GM21515 (cell line): ENCODE measurements around the gene TPRN.

Experiments
- ATAC-seq: cut with Tn5 transposase; IDR thresholded peaks from one replicate; pipeline ENCODE4 v1.9.1; 2021; ENCODE audit not compliant: unreplicated experiment

TPRN gene

DNA sequence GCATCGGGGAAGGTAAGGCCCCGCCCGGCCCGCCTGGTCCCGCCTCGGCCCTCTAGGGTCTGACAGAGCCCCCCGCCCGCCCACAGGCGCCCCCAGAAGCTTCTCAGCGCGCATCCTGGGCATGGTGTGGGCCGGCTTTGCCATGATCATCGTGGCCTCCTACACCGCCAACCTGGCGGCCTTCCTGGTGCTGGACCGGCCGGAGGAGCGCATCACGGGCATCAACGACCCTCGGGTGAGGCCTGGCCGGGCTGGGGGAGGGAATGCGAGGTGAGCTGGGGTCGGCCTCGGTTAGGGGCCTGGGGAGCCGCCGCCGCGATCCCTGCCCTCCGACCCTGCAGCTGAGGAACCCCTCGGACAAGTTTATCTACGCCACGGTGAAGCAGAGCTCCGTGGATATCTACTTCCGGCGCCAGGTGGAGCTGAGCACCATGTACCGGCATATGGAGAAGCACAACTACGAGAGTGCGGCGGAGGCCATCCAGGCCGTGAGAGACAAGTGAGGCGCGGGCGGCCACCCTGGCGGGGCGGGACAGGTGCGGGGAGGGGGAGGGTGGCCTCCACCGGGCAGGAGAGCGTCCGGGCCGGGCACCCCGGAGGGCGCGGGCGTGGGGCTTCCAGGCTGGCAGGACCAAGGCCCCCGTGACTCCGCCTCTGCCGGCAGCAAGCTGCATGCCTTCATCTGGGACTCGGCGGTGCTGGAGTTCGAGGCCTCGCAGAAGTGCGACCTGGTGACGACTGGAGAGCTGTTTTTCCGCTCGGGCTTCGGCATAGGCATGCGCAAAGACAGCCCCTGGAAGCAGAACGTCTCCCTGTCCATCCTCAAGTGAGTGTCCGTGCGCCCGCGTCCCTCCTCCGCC lies 37.8 kb downstream of the TPRN start:
- ATAC-seq = no peak

- no peak for ATAC-seq
Measured at GRCh38 chr9:137161558-137162486, 38.7 kb downstream of the TPRN start.

- ATAC-seq = no peak
Measured at GRCh38 chr9:137160716-137161557, 39.6 kb downstream of the TPRN start.

- ATAC-seq = no peak
Measured at GRCh38 chr9:137160054-137160425, 40.5 kb downstream of the TPRN start.

- ATAC-seq = no peak
Measured at GRCh38 chr9:137159105-137160053, 41.2 kb downstream of the TPRN start.

- ATAC-seq = no peak
Measured at GRCh38 chr9:137158625-137159024, 41.9 kb downstream of the TPRN start.

DNA sequence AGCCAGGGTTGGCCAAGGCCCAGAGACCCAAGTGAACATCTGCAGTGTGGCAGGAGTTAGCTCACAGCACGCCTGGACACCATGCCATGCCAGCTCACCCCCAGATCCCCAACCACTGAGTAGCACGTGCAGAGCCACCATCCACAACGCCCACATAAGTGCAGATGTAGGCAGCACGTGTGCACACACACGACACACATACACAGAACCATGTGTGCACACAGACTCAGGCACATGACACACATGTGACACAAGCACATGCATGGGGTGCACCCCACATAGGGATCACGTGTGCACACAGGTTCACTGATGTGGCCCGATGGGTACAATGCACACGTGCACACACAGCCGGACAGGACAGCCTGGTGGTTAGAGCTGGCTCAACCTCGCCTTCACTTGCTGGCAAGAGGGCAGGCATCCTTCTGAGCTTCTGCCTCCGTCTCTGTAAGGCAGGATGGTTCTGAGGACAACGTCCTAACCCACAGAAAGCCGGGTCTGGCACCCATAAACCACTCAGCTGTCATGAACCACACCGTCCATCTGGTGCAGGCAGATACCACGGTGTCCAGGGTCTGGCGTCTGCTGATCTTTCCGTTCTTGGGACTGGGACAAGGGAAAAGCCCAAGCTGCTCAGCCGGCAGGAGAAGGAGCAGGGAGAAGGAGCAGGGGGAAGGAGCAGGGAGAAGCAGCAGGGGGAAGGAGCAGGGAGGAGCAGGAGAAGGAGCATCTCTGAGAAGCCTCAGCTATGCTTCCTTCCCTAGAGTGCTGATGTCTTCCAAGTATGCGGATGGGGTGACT lies 42.7 kb downstream of the TPRN start:
- no peak for ATAC-seq

- no peak for ATAC-seq
Measured at GRCh38 chr9:137156567-137157375, 43.8 kb downstream of the TPRN start.

GRCh38 chr9:137152844-137153405 lies 47.6 kb downstream of the TPRN start:
- no peak for ATAC-seq

DNA sequence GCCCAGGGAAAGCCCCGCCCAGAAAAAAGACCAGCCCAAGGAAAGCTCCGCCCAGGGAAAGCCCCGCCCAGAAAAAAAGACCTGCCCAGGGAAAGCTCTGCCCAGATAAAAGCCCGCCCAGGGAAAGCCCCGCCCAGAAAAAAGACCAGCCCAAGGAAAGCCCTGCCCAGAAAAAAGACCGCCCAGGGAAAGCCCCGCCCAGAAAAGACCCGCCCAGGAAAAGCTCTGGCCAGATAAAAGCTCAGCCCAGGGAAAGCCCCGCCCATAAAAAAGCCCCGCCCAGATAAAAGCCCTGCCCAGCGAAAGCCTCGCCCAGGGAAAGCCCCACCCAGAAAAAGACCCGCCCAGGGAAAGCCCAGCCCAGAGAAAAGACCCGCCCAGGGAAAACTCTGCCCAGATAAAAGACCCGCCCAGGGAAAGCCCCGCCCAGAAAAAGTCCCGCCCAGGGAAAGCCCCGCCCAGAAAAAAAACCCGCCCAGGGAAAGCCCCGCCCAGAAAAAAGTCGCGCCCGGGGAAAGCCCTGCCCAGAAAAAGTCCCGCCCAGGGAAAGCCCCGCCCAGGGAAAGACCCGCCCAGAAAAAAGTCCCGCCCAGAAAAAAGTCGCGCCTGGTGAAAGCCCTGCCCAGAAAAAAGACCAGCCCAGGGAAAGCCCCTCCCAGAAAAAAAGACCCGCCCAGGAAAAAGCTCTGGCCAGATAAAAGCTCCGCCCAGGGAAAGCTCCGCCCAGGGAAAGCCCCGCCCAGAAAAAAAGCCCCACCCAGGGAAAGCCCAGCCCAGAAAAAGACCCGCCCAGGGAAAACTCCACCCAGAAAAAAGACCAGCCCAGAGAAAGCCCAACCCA lies 49.7 kb downstream of the TPRN start:
- peak; percentile 42 for ATAC-seq

- ATAC-seq = peak; percentile 22
Measured at GRCh38 chr9:137149942-137150616, 50.5 kb downstream of the TPRN start.

- no peak for ATAC-seq
Measured at GRCh38 chr9:137149363-137149762, 51.2 kb downstream of the TPRN start.

DNA sequence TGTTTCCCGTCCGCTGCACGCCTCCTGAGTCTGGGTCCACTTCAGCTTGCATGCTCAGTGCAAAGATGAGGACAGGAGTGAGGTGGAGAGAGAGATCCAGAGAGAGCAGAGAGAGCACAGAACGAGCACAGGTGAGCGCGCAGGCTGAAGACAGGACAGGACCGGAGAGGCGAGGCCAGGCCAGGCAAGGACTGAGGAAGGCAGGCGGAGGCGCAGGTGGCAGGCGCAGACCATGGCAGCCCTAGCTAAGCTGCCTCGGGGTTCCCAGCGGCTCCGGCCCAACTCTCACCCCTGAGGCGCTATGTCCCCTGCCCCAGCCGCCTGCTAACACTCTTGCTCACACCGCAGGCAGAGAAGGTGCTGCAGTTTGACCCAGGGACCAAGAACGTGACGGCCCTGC lies 51.9 kb downstream of the TPRN start:
- ATAC-seq = no peak

DNA sequence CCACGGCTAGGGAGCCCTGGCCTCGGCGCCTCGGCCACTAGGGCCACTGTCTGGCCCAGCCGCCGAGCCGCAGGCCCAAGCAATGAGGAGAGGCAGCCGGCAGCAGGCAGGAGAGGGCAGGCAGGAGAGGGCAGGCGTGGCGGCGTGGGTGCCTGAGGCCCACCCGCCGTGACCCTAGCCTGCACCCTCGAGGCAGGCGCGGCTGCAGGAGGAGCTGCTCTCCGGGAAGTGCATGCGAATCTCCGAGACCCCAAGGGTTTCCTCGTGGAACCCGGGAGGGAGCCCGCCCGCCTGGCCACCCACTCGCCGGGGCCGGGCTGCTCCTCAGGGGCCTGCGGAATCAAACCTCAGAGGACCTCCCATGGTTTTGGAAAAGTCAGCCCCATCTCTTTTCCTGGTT lies 52.3 kb downstream of the TPRN start:
- no peak for ATAC-seq

DNA sequence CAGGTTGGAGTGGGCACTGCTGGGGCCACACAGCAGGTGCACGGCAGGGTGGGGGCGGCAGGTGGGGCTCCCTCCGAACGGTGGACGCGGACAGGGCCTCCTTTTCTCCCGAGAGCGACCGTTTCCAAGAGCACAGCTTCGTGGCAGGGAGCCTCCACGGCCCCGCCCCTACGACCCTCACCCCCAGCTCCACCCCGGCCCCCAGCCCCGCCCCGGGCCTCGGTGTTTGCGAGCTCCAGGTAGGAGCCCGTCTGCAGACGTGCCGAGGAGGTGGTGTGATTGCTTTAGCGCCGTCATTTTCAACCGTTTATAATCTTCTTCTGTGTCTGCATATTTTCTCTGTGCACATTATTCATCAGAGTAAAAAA lies 52.8 kb downstream of the TPRN start:
- ATAC-seq = no peak

GRCh38 chr9:137147091-137147792 lies 53.3 kb downstream of the TPRN start:
- no peak for ATAC-seq
